Measurements from ENCODE around the gene HTATSF1.

HTATSF1 gene

GRCh38 chrX:136542281-136542680 is 44.9 kb downstream of the HTATSF1 start:
- no peak for TF ChIP-seq CTCF (IDR thresholded peaks at IDR 0.05; ENCODE audit: control insufficient read depth, extremely low read depth, insufficient read depth)
- H3K4me3 ChIP-seq (ENCODE audit: low read depth, low read length): no peak overlapping the region
- no peak for DNase-seq (ENCODE audit: low read depth)

- TF ChIP-seq CTCF (IDR thresholded peaks at IDR 0.05; ENCODE audit: control insufficient read depth, extremely low read depth, insufficient read depth): no peak
- no peak for DNase-seq (ENCODE audit: low read depth)
Observed at GRCh38 chrX:136546371-136546781, 49.0 kb downstream of the HTATSF1 start.

GRCh38 chrX:136549226-136549625 is 51.8 kb downstream of the HTATSF1 start:
- no peak for DNase-seq (ENCODE audit: low read depth)
- no peak overlapping the region for H3K4me3 ChIP-seq (ENCODE audit: low read depth, low read length)
- TF ChIP-seq CTCF (IDR thresholded peaks at IDR 0.05; ENCODE audit: control insufficient read depth, extremely low read depth, insufficient read depth): no peak

More at GRCh38 chrX:136546371-136546781, 49.0 kb downstream of the HTATSF1 start:
- no peak overlapping the region for H3K4me3 ChIP-seq (ENCODE audit: low read depth, low read length)

GRCh38 chrX:136551410-136551809 is 54.0 kb downstream of the HTATSF1 start:
- TF ChIP-seq CTCF (IDR thresholded peaks at IDR 0.05; ENCODE audit: control insufficient read depth, extremely low read depth, insufficient read depth): no peak
- DNase-seq (ENCODE audit: low read depth): no peak
- H3K4me3 ChIP-seq (ENCODE audit: low read depth, low read length): no peak overlapping the region

- TF ChIP-seq CTCF (IDR thresholded peaks at IDR 0.05; ENCODE audit: control insufficient read depth, extremely low read depth, insufficient read depth): no peak
- H3K4me3 ChIP-seq (ENCODE audit: low read depth, low read length): no peak overlapping the region
- no peak for DNase-seq (ENCODE audit: low read depth)
Observed at GRCh38 chrX:136555694-136556093, 58.3 kb downstream of the HTATSF1 start.

Data from LNCaP clone FGC (cell line).